Liver (tissue), 9 donors: ENCODE results near the gene CD160. TPM values are rescaled to one million over a fixed set of nuclear protein-coding genes. Genes with fewer than 3 reads are reported as not detected.
A peak's percentile ranks its signal among the peaks of the same experiment; 100 is the strongest.

Experiments
- DNase-seq: peaks from one replicate; pipeline ENCODE4 v3.0.0-alpha.2; 2017; ENCODE audit warnings: low spot score
- H3K27ac ChIP-seq, 2 donors: one replicate each; pipeline ENCODE4 v1.7.0; 2013; ENCODE audit warnings: inconsistent platforms in 2 of 2, low read length in 2 of 2, control low read depth in 1 of 2, low read depth in 1 of 2, mild to moderate bottlenecking in 1 of 2
- H3K27me3 ChIP-seq, 4 donors: one replicate each; pipeline versions ENCODE4 v1.6.1 to v1.7.0; 2013; ENCODE audit warnings: low read length in 3 of 4, inconsistent platforms in 1 of 4, mild to moderate bottlenecking in 1 of 4, moderate library complexity in 1 of 4; ENCODE audit not compliant: control insufficient read depth in 4 of 4, insufficient read depth in 4 of 4
- H3K36me3 ChIP-seq, 4 donors: one replicate each; pipeline versions ENCODE4 v1.6.1 to v1.7.0; 2013; ENCODE audit warnings: low read length in 3 of 4, mild to moderate bottlenecking in 3 of 4, low read depth in 1 of 4, moderate library complexity in 1 of 4; ENCODE audit not compliant: control insufficient read depth in 4 of 4, insufficient read depth in 3 of 4
- H3K4me1 ChIP-seq, 4 donors: one replicate each; pipeline versions ENCODE4 v1.6.1 to v1.7.0; 2013; ENCODE audit warnings: low read length in 3 of 4, mild to moderate bottlenecking in 3 of 4, moderate library complexity in 1 of 4; ENCODE audit not compliant: control insufficient read depth in 4 of 4, insufficient read depth in 4 of 4
- H3K4me3 ChIP-seq, 3 donors: one replicate each; pipeline versions ENCODE4 v1.6.1 to v1.7.0; 2013; ENCODE audit warnings: low read length in 3 of 3, control low read depth in 1 of 3, low read depth in 1 of 3, mild to moderate bottlenecking in 1 of 3
- H3K9ac ChIP-seq, 2 donors: one replicate each; pipeline ENCODE4 v1.7.0; 2013; ENCODE audit warnings: low read length in 2 of 2, mild to moderate bottlenecking in 2 of 2, moderate library complexity in 2 of 2, control low read depth in 1 of 2, low read depth in 1 of 2
- H3K9me3 ChIP-seq, 4 donors: one replicate each; pipeline versions ENCODE4 v1.6.1 to v1.7.0; 2013; ENCODE audit warnings: low read length in 3 of 4; ENCODE audit not compliant: control insufficient read depth in 4 of 4
- EGR1 ChIP-seq, 2 donors: IDR thresholded peaks; 2 replicates each; pipeline ENCODE4 v1.6.1; 2016 to 2018; ENCODE audit warnings: antibody characterized with exemption in 2 of 2, low read depth in 2 of 2
- FOXA1 ChIP-seq: IDR thresholded peaks from 2 replicates; pipeline ENCODE4 v1.6.1; 2016; ENCODE audit warnings: antibody characterized with exemption
- FOXA2 ChIP-seq: IDR thresholded peaks from 2 replicates; pipeline ENCODE4 v1.6.1; 2016; ENCODE audit warnings: antibody characterized with exemption
- GABPA ChIP-seq, 2 donors: IDR thresholded peaks in 1 of 2; conservative IDR thresholded peaks in 1 of 2; 2 replicates each; pipeline ENCODE4 v1.6.1; 2016; ENCODE audit warnings: antibody characterized with exemption in 2 of 2, mild to moderate bottlenecking in 1 of 2, moderate library complexity in 1 of 2
- HNF4A ChIP-seq, 2 donors: conservative IDR thresholded peaks; 2 replicates each; pipeline ENCODE4 v1.6.1; 2016; ENCODE audit warnings: antibody characterized with exemption in 2 of 2, mild to moderate bottlenecking in 2 of 2
- HNF4G ChIP-seq: IDR thresholded peaks from 2 replicates; pipeline ENCODE4 v1.6.1; 2016; ENCODE audit warnings: antibody characterized with exemption
- JUND ChIP-seq, 2 donors: IDR thresholded peaks; 2 replicates each; pipeline ENCODE4 v1.6.1; 2016; ENCODE audit warnings: antibody characterized with exemption in 2 of 2
- NR2F2 ChIP-seq: IDR thresholded peaks from 2 replicates; pipeline ENCODE4 v1.6.1; 2016; ENCODE audit warnings: antibody characterized with exemption
- RAD21 ChIP-seq, 2 donors: IDR thresholded peaks; 2 replicates each; pipeline ENCODE4 v1.6.1; 2016; ENCODE audit warnings: antibody characterized with exemption in 2 of 2, mild to moderate bottlenecking in 2 of 2
- RXRA ChIP-seq, 2 donors: IDR thresholded peaks; 2 replicates each; pipeline ENCODE4 v1.6.1; 2017 to 2018; ENCODE audit warnings: antibody characterized with exemption in 2 of 2, mild to moderate bottlenecking in 1 of 2
- SP1 ChIP-seq: IDR thresholded peaks from 2 replicates; pipeline ENCODE4 v1.6.1; 2018; ENCODE audit warnings: antibody characterized with exemption, mild to moderate bottlenecking
- TAF1 ChIP-seq: conservative IDR thresholded peaks from 2 replicates; pipeline ENCODE4 v1.6.1; 2016; ENCODE audit warnings: antibody characterized with exemption, mild to moderate bottlenecking
- YY1 ChIP-seq: IDR thresholded peaks from 2 replicates; pipeline ENCODE4 v1.6.1; 2016; ENCODE audit warnings: antibody characterized with exemption, mild to moderate bottlenecking
- WGBS: extraction: QIAGEN DNeasy Blood & Tissue Kit; methylation state at CpG from one replicate; pipeline ENCODE4 v1.1.7; 2013; 5-methylcytosine and 5-hydroxymethylcytosine counted together
- polyA plus RNA-seq, 2 donors: library from polyadenylated mRNA; stranded (reverse) in 1 of 2; unstranded in 1 of 2; fragments of 200-250 nt in 1 of 2; fragments of >200 nt in 1 of 2; fragmentation: Nextera tagmentation in 1 of 2; extraction: Ambion mirVana in 1 of 2; gene quantifications; one replicate each; pipeline versions ENCODE4 v1.2.1 to v1.2.3, GENCODE V29; 2013 to 2015
- total RNA-seq, 2 donors: library from RNA; depleted of rRNA; stranded (reverse); fragments of >200 nt; gene quantifications; one replicate each; pipeline ENCODE4 v1.2.3, GENCODE V29; 2014
- TF ChIP-seq, protein P1 (sequence below): IDR thresholded peaks from 2 replicates; pipeline ENCODE4 v1.6.1; 2016; ENCODE audit warnings: antibody characterized with exemption
- TF ChIP-seq, protein P2 (sequence below): IDR thresholded peaks from 2 replicates; pipeline ENCODE4 v1.6.1; 2016; ENCODE audit warnings: antibody characterized with exemption
- TF ChIP-seq, protein P3 (sequence below): fragments of 150-350 bp; IDR thresholded peaks from 2 replicates; pipeline ENCODE4 v1.5.1; 2017; ENCODE audit warnings: improper control_type of control experiment, low read depth, low read length; ENCODE audit not compliant: missing input control
- TF ChIP-seq, protein P4 (sequence below): IDR thresholded peaks from 2 replicates; pipeline ENCODE4 v1.6.1; 2016; ENCODE audit warnings: antibody characterized with exemption, mild to moderate bottlenecking
- TF ChIP-seq, protein P5 (sequence below): IDR thresholded peaks from 2 replicates; pipeline ENCODE4 v1.6.1; 2016; ENCODE audit warnings: antibody characterized with exemption
- donor health status: healthy.
- donor health status: healthy.
- donor health status: healthy.
- donor health status: healthy.
- donor health status: healthy.

Gene CD160
- total and polyA plus RNA-seq, 4 donors: 0.54 to 1.4 (median 1.1) TPM

DNA sequence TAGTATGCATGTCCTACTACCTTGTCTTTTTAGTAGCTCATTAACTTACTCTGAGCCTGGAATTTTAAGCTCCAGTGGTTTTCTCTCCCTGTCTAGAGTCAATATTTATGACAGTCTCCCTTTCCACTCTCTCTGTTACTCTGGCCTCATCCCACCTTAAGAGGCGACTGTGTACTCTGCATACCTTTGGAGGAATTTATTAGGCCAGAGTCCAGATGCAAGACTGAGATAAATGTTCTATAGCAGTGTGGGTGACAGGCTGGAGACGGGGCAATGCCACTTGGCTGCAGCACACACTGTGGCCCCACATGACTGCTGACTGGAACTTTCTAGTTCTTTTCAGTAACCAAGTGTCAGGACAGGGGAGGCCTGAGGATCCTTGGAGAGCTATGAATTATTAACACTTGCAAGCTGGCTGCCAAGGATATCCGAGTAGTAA lies 8.1 kb upstream of the CD160 start (continued):
- TF ChIP-seq SP1 (peak; percentile 60), TAF1 (no peak)
- TF ChIP-seq, protein P1, sequence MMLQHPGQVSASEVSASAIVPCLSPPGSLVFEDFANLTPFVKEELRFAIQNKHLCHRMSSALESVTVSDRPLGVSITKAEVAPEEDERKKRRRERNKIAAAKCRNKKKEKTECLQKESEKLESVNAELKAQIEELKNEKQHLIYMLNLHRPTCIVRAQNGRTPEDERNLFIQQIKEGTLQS: no peak

DNA sequence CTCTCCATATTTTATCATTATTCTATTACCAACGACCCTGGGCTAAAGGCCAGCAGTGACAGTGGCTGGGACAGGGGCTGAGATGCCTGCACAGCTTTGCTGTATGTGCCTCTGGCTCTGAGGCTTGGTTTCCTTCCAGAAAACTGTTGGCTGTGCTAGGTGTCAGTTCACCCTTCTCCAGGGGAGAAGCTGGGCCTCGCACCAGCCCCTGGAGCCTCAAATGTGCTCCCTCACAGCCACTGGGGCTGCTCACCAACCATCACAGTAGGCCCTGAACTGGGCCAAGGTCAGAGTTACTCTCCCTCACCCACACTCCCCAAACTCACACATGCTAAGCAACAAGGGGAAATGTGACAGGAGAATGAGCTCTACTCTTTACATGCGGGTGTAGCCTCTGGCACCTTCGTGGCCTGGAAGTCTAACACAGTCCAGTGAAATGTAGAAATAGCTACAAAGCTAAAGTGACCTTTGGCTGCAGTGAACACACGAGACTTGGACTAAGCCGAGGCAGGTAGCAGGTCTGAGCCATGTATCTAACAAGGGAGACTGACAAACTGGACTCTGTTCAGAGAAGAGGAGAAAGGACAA lies 4.7 kb upstream of the CD160 start:
- TF ChIP-seq HNF4A (conservative IDR thresholded peaks at IDR 0.05) (peak; percentile 96 to 98), NR2F2 (peak; percentile 57), GABPA (IDR thresholded peaks at IDR 0.05 in 1 of 2, conservative IDR thresholded peaks at IDR 0.05 in 1 of 2) (no peak), RXRA (IDR thresholded peaks at IDR 0.05) (peak; percentile 88 to 94), YY1 (peak; percentile 73), FOXA2 (peak; percentile 36), FOXA1 (peak; percentile 62), HNF4G (peak; percentile 88), TAF1 (peak; percentile 57), SP1 (peak; percentile 99), EGR1 (IDR thresholded peaks at IDR 0.05; ENCODE audit: low read depth in 2 of 2) (peak in 1 of 2 donors; percentile 23), RAD21 (IDR thresholded peaks at IDR 0.05) (peak; percentile 46 to 62), JUND (IDR thresholded peaks at IDR 0.05) (peak; percentile 81 to 92)
- TF ChIP-seq, protein P2, sequence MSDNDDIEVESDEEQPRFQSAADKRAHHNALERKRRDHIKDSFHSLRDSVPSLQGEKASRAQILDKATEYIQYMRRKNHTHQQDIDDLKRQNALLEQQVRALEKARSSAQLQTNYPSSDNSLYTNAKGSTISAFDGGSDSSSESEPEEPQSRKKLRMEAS: peak; percentile 92
- TF ChIP-seq, protein P3, sequence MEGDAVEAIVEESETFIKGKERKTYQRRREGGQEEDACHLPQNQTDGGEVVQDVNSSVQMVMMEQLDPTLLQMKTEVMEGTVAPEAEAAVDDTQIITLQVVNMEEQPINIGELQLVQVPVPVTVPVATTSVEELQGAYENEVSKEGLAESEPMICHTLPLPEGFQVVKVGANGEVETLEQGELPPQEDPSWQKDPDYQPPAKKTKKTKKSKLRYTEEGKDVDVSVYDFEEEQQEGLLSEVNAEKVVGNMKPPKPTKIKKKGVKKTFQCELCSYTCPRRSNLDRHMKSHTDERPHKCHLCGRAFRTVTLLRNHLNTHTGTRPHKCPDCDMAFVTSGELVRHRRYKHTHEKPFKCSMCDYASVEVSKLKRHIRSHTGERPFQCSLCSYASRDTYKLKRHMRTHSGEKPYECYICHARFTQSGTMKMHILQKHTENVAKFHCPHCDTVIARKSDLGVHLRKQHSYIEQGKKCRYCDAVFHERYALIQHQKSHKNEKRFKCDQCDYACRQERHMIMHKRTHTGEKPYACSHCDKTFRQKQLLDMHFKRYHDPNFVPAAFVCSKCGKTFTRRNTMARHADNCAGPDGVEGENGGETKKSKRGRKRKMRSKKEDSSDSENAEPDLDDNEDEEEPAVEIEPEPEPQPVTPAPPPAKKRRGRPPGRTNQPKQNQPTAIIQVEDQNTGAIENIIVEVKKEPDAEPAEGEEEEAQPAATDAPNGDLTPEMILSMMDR: no peak
- TF ChIP-seq, protein P4, sequence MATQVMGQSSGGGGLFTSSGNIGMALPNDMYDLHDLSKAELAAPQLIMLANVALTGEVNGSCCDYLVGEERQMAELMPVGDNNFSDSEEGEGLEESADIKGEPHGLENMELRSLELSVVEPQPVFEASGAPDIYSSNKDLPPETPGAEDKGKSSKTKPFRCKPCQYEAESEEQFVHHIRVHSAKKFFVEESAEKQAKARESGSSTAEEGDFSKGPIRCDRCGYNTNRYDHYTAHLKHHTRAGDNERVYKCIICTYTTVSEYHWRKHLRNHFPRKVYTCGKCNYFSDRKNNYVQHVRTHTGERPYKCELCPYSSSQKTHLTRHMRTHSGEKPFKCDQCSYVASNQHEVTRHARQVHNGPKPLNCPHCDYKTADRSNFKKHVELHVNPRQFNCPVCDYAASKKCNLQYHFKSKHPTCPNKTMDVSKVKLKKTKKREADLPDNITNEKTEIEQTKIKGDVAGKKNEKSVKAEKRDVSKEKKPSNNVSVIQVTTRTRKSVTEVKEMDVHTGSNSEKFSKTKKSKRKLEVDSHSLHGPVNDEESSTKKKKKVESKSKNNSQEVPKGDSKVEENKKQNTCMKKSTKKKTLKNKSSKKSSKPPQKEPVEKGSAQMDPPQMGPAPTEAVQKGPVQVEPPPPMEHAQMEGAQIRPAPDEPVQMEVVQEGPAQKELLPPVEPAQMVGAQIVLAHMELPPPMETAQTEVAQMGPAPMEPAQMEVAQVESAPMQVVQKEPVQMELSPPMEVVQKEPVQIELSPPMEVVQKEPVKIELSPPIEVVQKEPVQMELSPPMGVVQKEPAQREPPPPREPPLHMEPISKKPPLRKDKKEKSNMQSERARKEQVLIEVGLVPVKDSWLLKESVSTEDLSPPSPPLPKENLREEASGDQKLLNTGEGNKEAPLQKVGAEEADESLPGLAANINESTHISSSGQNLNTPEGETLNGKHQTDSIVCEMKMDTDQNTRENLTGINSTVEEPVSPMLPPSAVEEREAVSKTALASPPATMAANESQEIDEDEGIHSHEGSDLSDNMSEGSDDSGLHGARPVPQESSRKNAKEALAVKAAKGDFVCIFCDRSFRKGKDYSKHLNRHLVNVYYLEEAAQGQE: peak; percentile 89
- TF ChIP-seq, protein P1: peak; percentile 28
- TF ChIP-seq, protein P5, sequence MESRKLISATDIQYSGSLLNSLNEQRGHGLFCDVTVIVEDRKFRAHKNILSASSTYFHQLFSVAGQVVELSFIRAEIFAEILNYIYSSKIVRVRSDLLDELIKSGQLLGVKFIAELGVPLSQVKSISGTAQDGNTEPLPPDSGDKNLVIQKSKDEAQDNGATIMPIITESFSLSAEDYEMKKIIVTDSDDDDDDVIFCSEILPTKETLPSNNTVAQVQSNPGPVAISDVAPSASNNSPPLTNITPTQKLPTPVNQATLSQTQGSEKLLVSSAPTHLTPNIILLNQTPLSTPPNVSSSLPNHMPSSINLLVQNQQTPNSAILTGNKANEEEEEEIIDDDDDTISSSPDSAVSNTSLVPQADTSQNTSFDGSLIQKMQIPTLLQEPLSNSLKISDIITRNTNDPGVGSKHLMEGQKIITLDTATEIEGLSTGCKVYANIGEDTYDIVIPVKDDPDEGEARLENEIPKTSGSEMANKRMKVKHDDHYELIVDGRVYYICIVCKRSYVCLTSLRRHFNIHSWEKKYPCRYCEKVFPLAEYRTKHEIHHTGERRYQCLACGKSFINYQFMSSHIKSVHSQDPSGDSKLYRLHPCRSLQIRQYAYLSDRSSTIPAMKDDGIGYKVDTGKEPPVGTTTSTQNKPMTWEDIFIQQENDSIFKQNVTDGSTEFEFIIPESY: peak; percentile 87
- H3K27ac ChIP-seq: peak overlapping the region; percentile 87 to 90
- peak overlapping the region in 1 of 2 donors; percentile 76 for H3K9ac ChIP-seq
- no peaks in the 10 kb centered on the region for H3K36me3 ChIP-seq
- no peak overlapping the region for H3K4me3 ChIP-seq
- H3K27me3 ChIP-seq: no peaks in the 10 kb centered on the region
- no peak for DNase-seq
- H3K4me1 ChIP-seq: peaks cover 6 to 46% (median 36%) of the 10 kb centered on the region in 4 donors
- no peaks in the 10 kb centered on the region for H3K9me3 ChIP-seq
- WGBS: 26% methylated on average over 6 of the region's 6 CpGs
